ENCODE results near the gene SFPQ.
"Not testable (repeated sequence)": the region's sequence is repeated elsewhere in the genome, so short reads cannot be mapped to it uniquely, and the experiment has no call there.

The SFPQ gene

GRCh38 chr1:35192853-35193664 lies at the start of gene SFPQ:
Gene SFPQ, minus strand, starts transcription at chr1:35193145. Its CDS starts 96 bp downstream, at chr1:35193049.
- DNase-seq = peak; percentile 99

GRCh38 chr1:35236772-35237171 lies 43.8 kb upstream of the SFPQ start:
- DNase-seq = not testable (repeated sequence)

- no peak for DNase-seq
Observed at GRCh38 chr1:35231287-35231686, 38.3 kb upstream of the SFPQ start.

- no peak for DNase-seq
Observed at GRCh38 chr1:35229587-35230360, 36.8 kb upstream of the SFPQ start.

GRCh38 chr1:35226546-35226945 lies 33.6 kb upstream of the SFPQ start:
- no peak for DNase-seq

- no peak for DNase-seq
Observed at GRCh38 chr1:35223084-35223630, 30.2 kb upstream of the SFPQ start.

- peak; percentile 78 for DNase-seq
Observed at GRCh38 chr1:35222322-35223083, 29.6 kb upstream of the SFPQ start.

- DNase-seq = no peak
Observed at GRCh38 chr1:35220976-35221375, 28.0 kb upstream of the SFPQ start.

- no peak for DNase-seq
Observed at GRCh38 chr1:35215346-35215745, 22.4 kb upstream of the SFPQ start.

- DNase-seq = no peak
Observed at GRCh38 chr1:35211120-35211414, 18.1 kb upstream of the SFPQ start.

- no peak for DNase-seq
Observed at GRCh38 chr1:35210321-35211119, 17.6 kb upstream of the SFPQ start.

GRCh38 chr1:35203295-35203694 lies 10.3 kb upstream of the SFPQ start:
- no peak for DNase-seq

GRCh38 chr1:35202048-35202719 lies 9.2 kb upstream of the SFPQ start:
- DNase-seq = peak; percentile 76

- no peak for DNase-seq
Observed at GRCh38 chr1:35201631-35202030, 8.7 kb upstream of the SFPQ start.

- peak; percentile 81 for DNase-seq
Observed at GRCh38 chr1:35192056-35192852, 691 bp downstream of the SFPQ start.

- DNase-seq = no peak
Observed at GRCh38 chr1:35191429-35192055, 1.4 kb downstream of the SFPQ start.

GRCh38 chr1:35190784-35191183 lies 2.2 kb downstream of the SFPQ start:
- DNase-seq = no peak

- DNase-seq = no peak
Observed at GRCh38 chr1:35188578-35189392, 4.2 kb downstream of the SFPQ start.

GRCh38 chr1:35187816-35188342 lies 5.1 kb downstream of the SFPQ start:
- no peak for DNase-seq
